ENCODE data around the gene FAM221A. TPM values are rescaled to one million over a fixed set of nuclear protein-coding genes. Genes with fewer than 3 reads are reported as not detected.

The FAM221A gene
- total and polyA plus RNA-seq, 2 of the 8 experiments (the other 6 are each of a cell fraction or from before 2014, with no cell fraction given), result 21.5 to 39.0 TPM

- no peak for TF ChIP-seq BCL11A (IDR thresholded peaks at IDR 0.05; ENCODE audit: low read depth in 2 of 2, low read length in 2 of 2)
- TF ChIP-seq EZH2 (IDR thresholded peaks at IDR 0.05; ENCODE audit: low read depth, low read length, severe bottlenecking), result no peak
- TF ChIP-seq SRF (IDR thresholded peaks at IDR 0.05; ENCODE audit: low read depth, low read length), result no peak
Measured at GRCh38 chr7:23672033-23672432, 8.0 kb upstream of the FAM221A start (continued).

Measured in H1 (cell line).